ENCODE data around the gene NADSYN1.

Gene NADSYN1

DNA sequence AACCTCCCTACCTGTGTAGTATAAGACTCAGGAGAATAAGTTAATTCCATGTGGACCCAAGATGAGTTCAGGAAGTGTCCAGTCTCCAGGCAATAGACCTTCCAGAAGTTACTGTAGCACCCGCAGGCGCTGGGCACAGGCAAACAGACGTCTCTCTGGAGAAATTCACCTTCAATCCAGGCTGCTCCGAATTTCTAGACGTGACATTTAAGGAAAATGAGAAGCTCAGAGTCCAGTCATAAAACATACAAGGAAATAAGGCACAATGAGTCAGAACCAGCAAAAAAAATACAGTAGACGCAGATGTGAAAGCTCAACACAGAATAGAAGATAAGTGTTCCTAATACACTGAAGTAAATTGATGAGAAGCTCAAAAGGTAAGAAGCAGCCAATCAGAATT lies 14.2 kb downstream of the NADSYN1 start:
- Histone ChIP-seq H3K4me3 (ENCODE audit: low read depth, low read length, poor library complexity, severe bottlenecking) (no peak overlapping the region), H3K9me2 (ENCODE audit: low read depth, low read length) (no peaks in the 10 kb centered on the region), H3K36me3 (ENCODE audit: insufficient read depth, low read length) (peaks cover 28% of the 10 kb centered on the region), H3K9me3 (ENCODE audit: low read length) (0 out of 2 replicates have a peak, but pooled peaks cover 4% of the 10 kb centered on the region), H3K4me1 (ENCODE audit: insufficient read depth, low read length, severe bottlenecking) (no peaks in the 10 kb centered on the region), H3K9ac (ENCODE audit: low read length) (no peak overlapping the region), H3K27me3 (ENCODE audit: insufficient read depth, low read length) (no peaks in the 10 kb centered on the region), H3F3A (ENCODE audit: insufficient read depth, low read length) (no peaks in the 10 kb centered on the region), H4K20me1 (ENCODE audit: insufficient read depth, low read length) (no peaks in the 10 kb centered on the region), H3K27ac (ENCODE audit: low read depth, low read length, poor library complexity, severe bottlenecking) (no peak overlapping the region), H3K4me2 (ENCODE audit: low read length) (no peak overlapping the region), H2AFZ (ENCODE audit: low read length) (no peak overlapping the region), H3K79me2 (ENCODE audit: insufficient read depth, low read length) (no peaks in the 10 kb centered on the region)
- TF ChIP-seq, protein P1, sequence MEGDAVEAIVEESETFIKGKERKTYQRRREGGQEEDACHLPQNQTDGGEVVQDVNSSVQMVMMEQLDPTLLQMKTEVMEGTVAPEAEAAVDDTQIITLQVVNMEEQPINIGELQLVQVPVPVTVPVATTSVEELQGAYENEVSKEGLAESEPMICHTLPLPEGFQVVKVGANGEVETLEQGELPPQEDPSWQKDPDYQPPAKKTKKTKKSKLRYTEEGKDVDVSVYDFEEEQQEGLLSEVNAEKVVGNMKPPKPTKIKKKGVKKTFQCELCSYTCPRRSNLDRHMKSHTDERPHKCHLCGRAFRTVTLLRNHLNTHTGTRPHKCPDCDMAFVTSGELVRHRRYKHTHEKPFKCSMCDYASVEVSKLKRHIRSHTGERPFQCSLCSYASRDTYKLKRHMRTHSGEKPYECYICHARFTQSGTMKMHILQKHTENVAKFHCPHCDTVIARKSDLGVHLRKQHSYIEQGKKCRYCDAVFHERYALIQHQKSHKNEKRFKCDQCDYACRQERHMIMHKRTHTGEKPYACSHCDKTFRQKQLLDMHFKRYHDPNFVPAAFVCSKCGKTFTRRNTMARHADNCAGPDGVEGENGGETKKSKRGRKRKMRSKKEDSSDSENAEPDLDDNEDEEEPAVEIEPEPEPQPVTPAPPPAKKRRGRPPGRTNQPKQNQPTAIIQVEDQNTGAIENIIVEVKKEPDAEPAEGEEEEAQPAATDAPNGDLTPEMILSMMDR (IDR thresholded peaks at IDR 0.05; ENCODE audit: low read length) = no peak
- TF ChIP-seq EZH2 (IDR thresholded peaks at IDR 0.05; ENCODE audit: borderline replicate concordance, low read length) = no peak

DNA sequence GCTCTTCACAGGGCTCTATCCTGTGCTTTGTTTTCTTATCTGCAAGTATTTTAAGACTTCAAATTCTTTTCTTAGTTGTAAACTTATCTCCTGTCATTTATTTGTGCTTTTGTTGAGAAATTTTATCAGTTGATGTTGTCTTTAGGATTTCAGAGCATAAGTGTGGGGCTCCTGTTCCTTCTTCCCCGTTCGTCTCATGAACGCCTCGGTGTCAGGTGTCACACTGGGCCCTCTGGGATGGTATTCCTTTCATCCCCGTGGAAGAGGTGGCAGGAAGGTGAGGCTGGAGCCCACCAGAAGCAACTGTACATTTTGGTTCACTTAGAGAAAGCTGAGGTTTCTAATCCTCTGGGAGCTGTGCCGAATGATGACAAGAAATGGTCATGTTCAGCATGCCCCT lies 17.9 kb downstream of the NADSYN1 start:
- no peaks in the 10 kb centered on the region for H3K79me2 ChIP-seq (ENCODE audit: insufficient read depth, low read length)
- no peaks in the 10 kb centered on the region for H3F3A ChIP-seq (ENCODE audit: insufficient read depth, low read length)
- H3K9ac ChIP-seq (ENCODE audit: low read length) = no peak overlapping the region
- H3K4me2 ChIP-seq (ENCODE audit: low read length) = no peak overlapping the region
- TF ChIP-seq, protein P1 (IDR thresholded peaks at IDR 0.05; ENCODE audit: low read length) = no peak
- TF ChIP-seq EZH2 (IDR thresholded peaks at IDR 0.05; ENCODE audit: borderline replicate concordance, low read length) = no peak
- peaks cover 43% of the 10 kb centered on the region for H3K36me3 ChIP-seq (ENCODE audit: insufficient read depth, low read length)
- H2AFZ ChIP-seq (ENCODE audit: low read length) = no peak overlapping the region
- H3K4me3 ChIP-seq (ENCODE audit: low read depth, low read length, poor library complexity, severe bottlenecking) = no peak overlapping the region
- no peaks in the 10 kb centered on the region for H3K27me3 ChIP-seq (ENCODE audit: insufficient read depth, low read length)
- H3K9me2 ChIP-seq (ENCODE audit: low read depth, low read length) = no peaks in the 10 kb centered on the region
- no peaks in the 10 kb centered on the region for H4K20me1 ChIP-seq (ENCODE audit: insufficient read depth, low read length)
- no peaks in the 10 kb centered on the region for H3K4me1 ChIP-seq (ENCODE audit: insufficient read depth, low read length, severe bottlenecking)
- H3K27ac ChIP-seq (ENCODE audit: low read depth, low read length, poor library complexity, severe bottlenecking) = no peak overlapping the region
- H3K9me3 ChIP-seq (ENCODE audit: low read length) = 0 out of 2 replicates have a peak, but pooled peaks cover 4% of the 10 kb centered on the region

DNA sequence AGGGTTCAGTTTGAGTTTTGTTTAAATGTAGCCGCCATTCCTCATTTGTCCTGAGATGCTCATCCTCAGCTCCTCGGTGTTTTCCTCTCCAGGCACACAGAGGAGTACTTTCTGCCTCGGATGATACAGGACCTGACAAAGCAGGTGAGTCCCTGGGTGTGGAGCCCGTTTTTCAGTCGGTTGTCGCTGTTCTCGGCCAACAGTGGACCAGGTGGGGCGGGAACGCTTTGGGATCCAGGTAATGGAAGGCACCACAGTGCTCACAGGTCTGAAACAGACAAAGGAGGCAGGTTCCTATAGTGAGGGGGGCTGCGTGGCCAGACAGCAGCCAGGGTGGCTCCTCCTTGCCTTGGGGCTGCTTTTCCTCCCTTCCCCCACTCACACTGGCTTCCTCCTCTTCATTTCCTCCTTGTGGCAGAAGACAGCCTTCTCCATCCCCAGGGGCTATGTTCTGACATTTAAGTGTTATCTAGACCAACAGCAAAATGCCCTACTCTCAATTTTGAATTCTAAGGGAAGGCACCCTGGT lies 19.4 kb downstream of the NADSYN1 start:
- Histone ChIP-seq H3K27me3 (ENCODE audit: insufficient read depth, low read length) (no peaks in the 10 kb centered on the region), H4K20me1 (ENCODE audit: insufficient read depth, low read length) (no peaks in the 10 kb centered on the region), H2AFZ (ENCODE audit: low read length) (no peak overlapping the region), H3K4me2 (ENCODE audit: low read length) (no peak overlapping the region), H3K27ac (ENCODE audit: low read depth, low read length, poor library complexity, severe bottlenecking) (no peak overlapping the region), H3K9me3 (ENCODE audit: low read length) (0 out of 2 replicates have a peak, but pooled peaks cover 4% of the 10 kb centered on the region), H3K36me3 (ENCODE audit: insufficient read depth, low read length) (peaks cover 32% of the 10 kb centered on the region), H3K9ac (ENCODE audit: low read length) (no peak overlapping the region), H3K9me2 (ENCODE audit: low read depth, low read length) (no peaks in the 10 kb centered on the region), H3K4me1 (ENCODE audit: insufficient read depth, low read length, severe bottlenecking) (no peaks in the 10 kb centered on the region), H3F3A (ENCODE audit: insufficient read depth, low read length) (no peaks in the 10 kb centered on the region), H3K79me2 (ENCODE audit: insufficient read depth, low read length) (no peaks in the 10 kb centered on the region), H3K4me3 (ENCODE audit: low read depth, low read length, poor library complexity, severe bottlenecking) (no peak overlapping the region)
- TF ChIP-seq, protein P1 (IDR thresholded peaks at IDR 0.05; ENCODE audit: low read length) = no peak
- no peak for TF ChIP-seq EZH2 (IDR thresholded peaks at IDR 0.05; ENCODE audit: borderline replicate concordance, low read length)
